HG03159 (cell line): ENCODE data around the gene POLR2B.
"Not testable (repeated sequence)": the region's sequence is repeated elsewhere in the genome, so short reads cannot be mapped to it uniquely, and the experiment has no call there.

Experiments
- ATAC-seq: cut with Tn5 transposase; IDR thresholded peaks from one replicate; pipeline ENCODE4 v1.9.1; 2021; ENCODE audit warnings: mild to moderate bottlenecking, moderate library complexity; ENCODE audit not compliant: unreplicated experiment

The POLR2B gene

GRCh38 chr4:56978750-56979303 lies at the start of gene POLR2B:
TSS of gene POLR2B (plus strand) at chr4:56978896. CDS start at chr4:56978986, 90 bp downstream.
- ATAC-seq, result peak; percentile 44

DNA sequence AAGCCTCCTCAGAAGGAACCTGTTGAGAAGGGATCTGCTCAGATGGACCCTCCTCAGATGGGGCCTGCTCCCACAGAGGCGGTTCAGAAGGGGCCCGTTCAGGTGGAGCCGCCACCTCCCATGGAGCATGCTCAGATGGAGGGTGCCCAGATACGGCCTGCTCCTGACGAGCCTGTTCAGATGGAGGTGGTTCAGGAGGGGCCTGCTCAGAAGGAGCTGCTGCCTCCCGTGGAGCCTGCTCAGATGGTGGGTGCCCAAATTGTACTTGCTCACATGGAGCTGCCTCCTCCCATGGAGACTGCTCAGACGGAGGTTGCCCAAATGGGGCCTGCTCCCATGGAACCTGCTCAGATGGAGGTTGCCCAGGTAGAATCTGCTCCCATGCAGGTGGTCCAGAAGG lies 48.1 kb upstream of the POLR2B start:
- ATAC-seq, result no peak

DNA sequence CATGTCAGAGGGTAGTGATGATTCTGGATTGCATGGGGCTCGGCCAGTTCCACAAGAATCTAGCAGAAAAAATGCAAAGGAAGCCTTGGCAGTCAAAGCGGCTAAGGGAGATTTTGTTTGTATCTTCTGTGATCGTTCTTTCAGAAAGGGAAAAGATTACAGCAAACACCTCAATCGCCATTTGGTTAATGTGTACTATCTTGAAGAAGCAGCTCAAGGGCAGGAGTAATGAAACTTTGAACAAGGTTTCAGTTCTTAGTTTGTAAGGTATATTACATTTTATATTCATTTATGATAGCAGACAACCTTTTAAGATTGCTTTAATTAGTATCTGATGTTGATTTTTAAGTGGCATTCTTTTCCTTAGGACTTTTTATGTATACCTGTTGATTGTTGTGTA lies 46.8 kb upstream of the POLR2B start:
- peak; percentile 56 for ATAC-seq

DNA sequence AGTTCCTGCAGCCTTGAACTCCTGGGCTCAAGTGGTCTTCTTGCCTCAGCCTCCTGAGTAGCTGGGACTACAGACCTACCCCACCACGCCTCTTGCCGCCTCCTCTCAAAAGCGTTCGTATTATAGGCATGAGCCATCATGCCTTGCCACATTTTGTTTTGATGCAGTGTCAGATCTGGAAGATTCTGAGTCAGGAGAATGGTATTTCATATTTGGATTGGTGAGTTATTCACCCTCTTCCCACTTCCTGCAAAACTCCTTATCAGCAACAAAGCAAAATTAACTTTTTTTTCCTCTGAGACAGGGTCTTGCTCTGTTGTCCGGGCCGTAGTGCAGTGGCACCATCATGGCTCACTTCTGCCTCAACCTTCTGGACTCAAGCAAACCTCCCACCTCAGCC lies 41.4 kb upstream of the POLR2B start:
- ATAC-seq, result no peak

DNA sequence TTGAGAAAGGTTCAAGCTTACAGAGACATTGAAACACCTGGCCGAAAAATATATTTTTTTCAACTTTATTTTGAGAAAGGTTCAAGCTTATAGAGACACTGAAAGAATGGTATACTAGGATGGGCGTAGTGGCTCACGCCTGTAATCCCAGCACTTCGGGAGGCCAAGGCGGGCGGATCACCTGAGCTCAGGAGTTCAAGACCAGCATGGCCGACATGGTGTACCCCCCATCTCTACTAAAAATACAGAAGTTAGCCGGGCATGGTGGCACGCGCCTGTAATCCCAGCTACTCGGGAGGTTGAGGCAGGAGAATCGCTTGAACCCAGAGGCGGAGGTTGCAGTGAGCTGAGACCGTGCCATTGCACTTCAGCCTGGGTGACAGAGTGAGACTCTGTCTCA lies 38.9 kb upstream of the POLR2B start:
- not testable (repeated sequence) for ATAC-seq

- ATAC-seq, result no peak
These were observed 38.3 kb upstream of the POLR2B start for GRCh38 chr4:56940403-56940802.

DNA sequence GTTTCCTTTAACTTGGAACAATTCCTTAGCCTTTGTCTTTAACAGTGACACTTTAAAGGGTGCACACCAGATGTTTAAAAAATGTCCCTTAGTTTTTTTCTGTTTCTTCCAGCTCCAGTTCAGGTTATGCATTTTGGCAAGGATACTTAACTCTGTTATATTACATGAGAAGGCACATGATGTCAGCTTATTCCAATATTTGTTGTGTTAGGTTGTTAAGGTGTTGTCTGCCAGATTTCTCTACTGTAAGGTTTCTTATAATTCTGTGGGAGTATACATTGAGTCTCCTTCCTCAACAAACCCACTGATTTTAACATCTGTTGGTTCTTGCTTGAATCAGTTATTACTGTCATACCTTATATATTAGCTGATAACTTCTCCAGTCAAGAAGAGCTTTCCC lies 37.7 kb upstream of the POLR2B start:
- ATAC-seq, result no peak

DNA sequence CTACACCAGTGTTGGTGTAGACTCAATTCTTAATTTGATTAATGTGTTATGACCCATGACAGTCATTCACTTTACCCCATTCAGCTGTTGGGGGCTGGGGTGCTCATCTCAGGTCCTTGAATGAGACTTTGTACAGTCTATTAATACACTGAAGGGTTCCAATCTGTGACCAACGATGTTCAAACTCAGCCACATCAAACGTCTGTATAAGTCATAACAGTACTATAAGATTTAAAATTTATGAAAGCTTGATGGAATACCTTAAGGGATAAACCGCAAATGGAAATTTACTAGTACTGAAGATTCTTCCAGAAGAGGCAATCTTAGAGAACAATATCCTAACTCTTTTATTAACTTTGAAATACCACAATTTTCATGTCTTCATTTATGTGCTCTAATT lies 37.3 kb upstream of the POLR2B start:
- no peak for ATAC-seq

DNA sequence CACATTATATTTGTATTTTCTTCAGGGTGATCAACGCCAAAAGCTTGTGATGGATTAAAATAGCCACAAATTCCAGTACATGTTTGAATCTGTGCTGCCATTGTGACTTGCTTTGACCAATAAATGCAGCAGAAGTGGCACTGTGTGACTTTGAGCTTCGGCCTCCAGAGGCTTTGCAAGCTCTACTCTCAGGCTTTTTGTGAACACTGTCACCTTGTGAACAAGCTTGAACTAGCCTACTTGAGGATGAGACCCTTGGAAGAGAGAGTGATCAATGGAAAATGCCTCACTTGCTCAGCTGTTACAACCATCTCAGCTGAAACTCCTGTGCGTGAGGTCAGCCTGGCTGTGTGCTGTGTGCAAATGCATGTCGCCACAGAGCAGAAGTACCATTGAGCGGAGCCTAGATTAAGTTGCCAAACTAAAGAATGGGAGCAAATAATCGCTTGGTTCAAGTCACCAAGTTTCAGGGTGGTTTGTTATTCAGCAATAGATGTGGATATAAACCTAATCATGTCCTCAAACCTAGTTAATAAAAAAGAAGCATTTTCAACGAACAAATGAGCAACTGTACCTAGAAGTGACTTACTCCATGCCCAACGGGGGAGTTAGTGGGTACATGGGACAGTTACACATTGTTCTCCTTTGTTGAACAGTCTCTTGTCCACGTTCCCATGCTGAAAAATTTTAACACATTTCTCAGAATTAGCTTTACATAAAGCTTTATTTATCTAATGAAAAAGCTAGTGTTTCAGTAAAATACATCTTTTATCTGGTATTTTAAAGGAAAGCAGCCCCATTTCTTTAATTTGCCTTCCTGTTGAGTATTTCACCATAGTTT lies 24.8 kb upstream of the POLR2B start:
- ATAC-seq, result no peak

DNA sequence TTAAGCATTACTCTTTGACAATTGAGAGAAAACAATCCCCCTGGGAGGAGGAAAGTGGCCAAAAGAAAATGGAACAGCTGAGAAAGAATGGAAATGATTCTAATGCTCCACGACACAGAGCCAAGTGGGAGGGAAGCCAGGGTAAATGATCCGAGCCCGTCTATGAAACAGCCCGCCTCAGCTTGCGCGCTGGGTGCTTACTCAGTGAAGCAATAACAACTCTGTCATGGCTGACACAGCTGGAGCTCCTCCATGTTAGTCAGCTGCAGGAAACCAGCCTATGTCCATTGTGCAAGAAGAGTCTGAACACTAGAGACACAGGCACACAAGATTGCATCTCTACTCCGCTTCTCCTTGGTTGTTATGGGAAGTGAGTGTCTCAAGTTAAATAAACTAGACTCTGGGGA lies 20.6 kb upstream of the POLR2B start:
- ATAC-seq, result no peak

DNA sequence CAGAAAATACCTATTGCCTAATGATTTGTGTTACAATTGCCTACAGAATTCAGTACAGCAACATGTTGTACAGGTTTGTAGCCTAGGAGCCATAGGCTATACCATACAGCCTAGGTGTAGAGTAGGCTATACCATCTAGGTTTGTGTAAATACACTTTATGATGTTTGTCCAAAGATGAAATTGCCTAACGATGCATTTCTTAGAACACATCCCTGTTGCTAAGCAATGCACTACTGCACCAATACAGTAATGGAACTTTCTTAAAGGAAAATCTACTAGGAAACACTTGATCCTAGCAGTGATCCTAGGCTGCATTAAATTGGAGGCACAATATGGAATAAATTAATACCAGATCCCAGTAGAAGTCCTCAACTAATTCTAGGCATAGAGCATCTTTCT lies 19.6 kb upstream of the POLR2B start:
- ATAC-seq, result no peak

GRCh38 chr4:56961107-56961500 lies 17.6 kb upstream of the POLR2B start:
- ATAC-seq, result no peak

DNA sequence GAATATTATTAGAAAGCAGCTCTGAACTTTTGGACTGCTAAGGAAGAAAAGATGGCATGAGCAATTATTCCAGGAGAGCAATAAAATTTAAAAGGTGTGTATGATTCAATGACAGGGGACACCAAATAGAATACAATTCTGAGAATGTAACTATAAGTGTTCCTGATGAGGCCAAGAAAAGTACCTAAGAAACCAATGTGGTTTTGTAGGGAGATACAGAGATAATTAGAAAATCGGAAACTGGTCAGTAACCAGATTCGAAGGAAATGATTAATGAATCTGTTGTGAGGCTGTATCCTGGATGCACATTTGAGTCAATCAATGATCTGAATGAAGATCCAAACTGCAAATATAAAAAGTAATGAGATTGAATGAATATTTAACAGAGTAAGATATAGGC lies 7.3 kb upstream of the POLR2B start:
- ATAC-seq, result no peak

- ATAC-seq, result no peak
These were observed 6.3 kb upstream of the POLR2B start for GRCh38 chr4:56972389-56972788.

- ATAC-seq, result no peak
These were observed 5.9 kb upstream of the POLR2B start for GRCh38 chr4:56972809-56973208.

- no peak for ATAC-seq
These were observed 5.4 kb upstream of the POLR2B start for GRCh38 chr4:56973336-56973735.

GRCh38 chr4:56976283-56976836 lies 2.3 kb upstream of the POLR2B start:
- no peak for ATAC-seq

DNA sequence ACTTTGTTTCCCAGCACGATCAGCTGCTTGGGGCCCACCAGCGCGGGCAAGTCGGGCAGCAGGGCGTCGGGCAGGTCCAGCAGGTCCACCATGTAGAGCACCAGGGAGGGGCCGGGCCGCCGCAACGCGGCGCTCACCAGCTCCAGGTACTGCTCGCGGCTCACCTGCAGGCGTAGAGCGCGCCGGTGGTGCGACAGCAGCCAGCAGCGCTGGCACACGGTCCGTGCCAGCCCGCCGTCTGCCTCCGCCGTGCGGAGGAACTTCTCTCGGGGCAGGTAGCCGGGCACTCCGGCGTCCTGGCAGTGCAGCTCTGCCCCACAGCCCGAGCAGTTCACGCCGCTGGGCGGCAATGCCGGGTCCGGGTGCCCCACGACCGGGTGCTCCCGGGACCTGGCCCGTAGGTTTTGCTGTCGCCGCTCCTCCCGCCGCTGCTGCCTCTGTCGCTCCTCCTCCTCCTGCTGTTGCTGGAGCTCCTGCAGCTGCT lies 1.8 kb upstream of the POLR2B start:
- peak; percentile 27 for ATAC-seq

GRCh38 chr4:56977321-56978012 lies 1.2 kb upstream of the POLR2B start, which contains the start of gene NOA1:
TSS of gene NOA1 (minus strand) at chr4:56977606. CDS start at chr4:56977585, 21 bp downstream.
- peak; percentile 81 for ATAC-seq

DNA sequence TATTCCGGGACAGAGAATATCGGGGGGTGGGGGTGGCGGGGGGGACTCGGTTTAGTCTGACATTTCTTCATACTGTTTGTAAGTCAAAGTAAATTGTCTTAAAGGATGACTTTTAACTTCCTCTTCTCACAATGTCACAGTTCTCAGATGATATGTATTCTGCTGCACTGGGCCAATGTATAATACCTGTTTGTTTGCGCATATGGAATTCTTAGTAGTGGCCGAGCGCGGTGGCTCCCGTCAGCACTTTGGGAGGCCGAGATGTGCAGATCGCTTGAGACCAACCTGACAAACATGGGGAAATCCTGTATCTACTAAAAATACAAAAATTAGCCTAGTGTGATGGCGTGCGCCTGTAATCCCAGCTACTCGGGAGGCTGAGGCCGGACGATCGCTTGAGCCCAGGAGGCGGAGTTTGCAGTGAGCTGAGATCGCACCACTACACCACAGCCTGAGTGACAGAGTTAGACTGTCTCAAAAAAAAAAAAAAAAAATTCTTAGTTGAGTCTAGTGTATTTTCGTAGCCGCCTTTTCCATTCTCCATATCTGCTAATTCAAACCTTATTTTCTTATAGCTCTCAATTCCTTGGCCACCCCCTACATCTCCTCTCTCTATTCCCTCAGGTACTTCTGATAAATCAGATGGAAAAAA lies 851 bp downstream of the POLR2B start:
- no peak for ATAC-seq

DNA sequence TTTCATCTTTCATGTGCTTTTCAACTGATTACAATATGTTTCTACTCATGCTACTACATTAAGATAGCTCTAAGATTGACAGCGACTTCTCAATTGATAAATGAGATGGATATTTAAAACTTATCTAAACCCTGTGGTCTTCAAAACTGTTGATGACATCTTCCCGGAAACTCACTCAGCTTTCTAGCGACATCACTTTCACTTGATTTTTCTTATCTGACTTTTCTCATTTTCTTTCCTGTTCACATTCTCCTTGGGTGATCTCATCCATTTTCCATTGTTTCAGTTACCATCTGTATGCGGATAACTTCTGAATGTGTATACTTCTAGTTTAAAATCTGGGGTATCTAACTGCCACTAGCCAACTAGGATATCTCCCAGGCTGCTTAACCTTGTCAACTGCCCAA lies 3.1 kb downstream of the POLR2B start:
- no peak for ATAC-seq
